Esophagus mucosa (tissue), 1 donor: Measurements from ENCODE around the gene CAD. TPM values are rescaled to one million over a fixed set of nuclear protein-coding genes. Genes with fewer than 3 reads are reported as not detected.
A peak's percentile ranks its signal among the peaks of the same experiment; 100 is the strongest.

Experiments used
- ATAC-seq: fragments of 200-7000 bp; cut with Tn5 transposase; one replicate; pipeline ENCODE4 v1.9.1; 2020
- total RNA-seq: library from RNA; stranded (reverse); gene quantifications from one replicate; pipeline ENCODE4 v1.2.4, GENCODE V29; 2023
- donor health status: DM: yes; HTN: yes; CAD: no.

The CAD gene
- total RNA-seq, 1 donor from 2014 or later: 26.7 TPM

GRCh38 chr2:27199241-27199640, 17.9 kb upstream of the CAD start:
- ATAC-seq: no peak

GRCh38 chr2:27201675-27202074, 15.5 kb upstream of the CAD start:
- ATAC-seq: no peak

GRCh38 chr2:27202854-27203253, 14.3 kb upstream of the CAD start:
- no peak for ATAC-seq

GRCh38 chr2:27203741-27204140, 13.4 kb upstream of the CAD start:
- ATAC-seq: no peak

GRCh38 chr2:27204566-27204965, 12.6 kb upstream of the CAD start:
- no peak for ATAC-seq

GRCh38 chr2:27205206-27205605, 12.0 kb upstream of the CAD start:
- no peak for ATAC-seq

- ATAC-seq: no peak
These were observed 10.8 kb upstream of the CAD start for GRCh38 chr2:27206346-27206745.

GRCh38 chr2:27208486-27209050, 8.6 kb upstream of the CAD start:
- ATAC-seq: no peak

- ATAC-seq: no peak
These were observed 7.4 kb upstream of the CAD start for GRCh38 chr2:27209621-27210401.

GRCh38 chr2:27211241-27211942, 5.8 kb upstream of the CAD start:
- peak; percentile 32 for ATAC-seq

- peak; percentile 94 for ATAC-seq
These were observed 5.1 kb upstream of the CAD start, which contains the start of the genes ATRAID and SLC5A6 for GRCh38 chr2:27211943-27212625. Gene ATRAID, plus strand, starts transcription at chr2:27212041. Its CDS starts 328 bp downstream, at chr2:27212369. Gene SLC5A6, minus strand, starts transcription at chr2:27212268. Its CDS starts 4,618 bp downstream, at chr2:27207650.

- ATAC-seq: peak; percentile 17
These were observed 4.3 kb upstream of the CAD start for GRCh38 chr2:27212626-27213471.

- no peak for ATAC-seq
These were observed 2.2 kb upstream of the CAD start for GRCh38 chr2:27214941-27215340.

- ATAC-seq: no peak
These were observed 592 bp upstream of the CAD start for GRCh38 chr2:27216416-27217137.

- no peak for ATAC-seq
These were observed 1.4 kb downstream of the CAD start for GRCh38 chr2:27218614-27219013.

GRCh38 chr2:27219091-27219490, 1.9 kb downstream of the CAD start:
- no peak for ATAC-seq

- no peak for ATAC-seq
These were observed 2.9 kb downstream of the CAD start for GRCh38 chr2:27220091-27220490.

GRCh38 chr2:27221166-27221565, 4.0 kb downstream of the CAD start:
- no peak for ATAC-seq

- ATAC-seq: no peak
These were observed 5.2 kb downstream of the CAD start for GRCh38 chr2:27222407-27222806.

GRCh38 chr2:27223416-27223815, 6.2 kb downstream of the CAD start:
- no peak for ATAC-seq

GRCh38 chr2:27225526-27225925, 8.4 kb downstream of the CAD start:
- ATAC-seq: no peak
